HG02970 (cell line): ENCODE results near the gene MOB1A.
"Not testable (repeated sequence)": the region's sequence is repeated elsewhere in the genome, so short reads cannot be mapped to it uniquely, and the experiment has no call there.

Experiments used
- ATAC-seq: cut with Tn5 transposase; IDR thresholded peaks from one replicate; pipeline ENCODE4 v1.9.1; 2021; ENCODE audit warnings: mild to moderate bottlenecking, moderate library complexity, moderate number of reproducible peaks; ENCODE audit not compliant: unreplicated experiment, low FRiP score

Gene MOB1A

GRCh38 chr2:74178211-74179062 is at the start of gene MOB1A:
Gene MOB1A, minus strand, starts transcription at chr2:74178879. Its CDS starts 205 bp downstream, at chr2:74178674.
- ATAC-seq, result peak; percentile 86

DNA sequence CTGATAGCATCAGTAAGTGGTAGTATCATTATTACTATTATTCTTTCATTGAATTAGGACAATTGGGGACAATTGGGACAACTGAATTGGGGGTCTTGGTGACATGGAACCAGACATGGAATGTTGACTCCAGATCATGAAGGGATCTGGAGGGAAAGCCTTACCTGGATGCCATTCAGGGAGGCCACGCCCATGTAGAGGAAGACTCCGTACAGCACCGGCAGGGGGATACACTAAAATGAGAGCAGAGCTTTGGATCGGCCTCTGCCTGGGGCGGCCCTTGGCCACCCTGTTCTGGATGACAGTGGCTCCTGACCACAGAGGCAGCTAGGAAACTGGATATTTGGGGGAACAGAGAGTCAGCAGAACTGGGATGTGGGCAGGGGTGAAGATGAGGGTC is 49.0 kb upstream of the MOB1A start:
- ATAC-seq, result no peak

- ATAC-seq, result no peak
These were observed 48.1 kb upstream of the MOB1A start for GRCh38 chr2:74226648-74227213.

DNA sequence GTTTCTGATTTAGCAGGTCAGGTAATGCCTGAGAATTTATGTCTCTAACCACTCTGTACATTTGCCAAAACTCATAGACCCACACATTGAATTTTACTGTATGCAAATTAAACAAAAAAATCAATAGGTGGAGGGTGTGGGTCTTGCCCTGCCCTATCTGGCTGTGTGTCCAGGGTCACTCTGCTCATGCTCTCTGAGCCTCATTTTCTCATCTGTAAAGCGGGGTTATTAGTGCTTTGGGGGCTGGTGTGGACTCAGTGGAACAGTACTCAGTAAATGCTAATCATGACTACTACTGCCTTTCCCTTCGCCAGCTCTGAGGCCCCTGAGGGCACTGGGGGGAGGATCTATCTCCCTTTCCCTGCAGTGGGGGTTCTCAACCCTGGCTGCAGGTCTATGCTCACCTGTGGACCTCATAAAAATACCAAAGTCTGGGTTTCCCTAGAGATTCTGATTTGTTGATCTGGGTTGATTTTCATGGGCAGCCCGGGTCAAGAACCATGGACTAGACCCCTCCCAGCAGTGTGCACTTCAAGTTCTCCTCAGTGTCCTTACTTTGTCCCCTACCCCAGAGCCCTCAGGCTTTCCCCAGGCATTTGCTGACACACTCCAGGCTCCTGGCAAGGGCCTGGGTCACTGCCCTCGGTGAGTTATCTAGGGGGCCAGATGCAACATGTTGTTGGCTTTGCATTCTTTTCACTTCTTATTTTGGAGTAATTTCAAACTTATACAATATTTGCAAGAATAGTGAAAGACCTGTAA is 47.2 kb upstream of the MOB1A start:
- ATAC-seq, result no peak

GRCh38 chr2:74223941-74224770 is 45.5 kb upstream of the MOB1A start:
- no peak for ATAC-seq

GRCh38 chr2:74222300-74222650 is 43.6 kb upstream of the MOB1A start:
- no peak for ATAC-seq

DNA sequence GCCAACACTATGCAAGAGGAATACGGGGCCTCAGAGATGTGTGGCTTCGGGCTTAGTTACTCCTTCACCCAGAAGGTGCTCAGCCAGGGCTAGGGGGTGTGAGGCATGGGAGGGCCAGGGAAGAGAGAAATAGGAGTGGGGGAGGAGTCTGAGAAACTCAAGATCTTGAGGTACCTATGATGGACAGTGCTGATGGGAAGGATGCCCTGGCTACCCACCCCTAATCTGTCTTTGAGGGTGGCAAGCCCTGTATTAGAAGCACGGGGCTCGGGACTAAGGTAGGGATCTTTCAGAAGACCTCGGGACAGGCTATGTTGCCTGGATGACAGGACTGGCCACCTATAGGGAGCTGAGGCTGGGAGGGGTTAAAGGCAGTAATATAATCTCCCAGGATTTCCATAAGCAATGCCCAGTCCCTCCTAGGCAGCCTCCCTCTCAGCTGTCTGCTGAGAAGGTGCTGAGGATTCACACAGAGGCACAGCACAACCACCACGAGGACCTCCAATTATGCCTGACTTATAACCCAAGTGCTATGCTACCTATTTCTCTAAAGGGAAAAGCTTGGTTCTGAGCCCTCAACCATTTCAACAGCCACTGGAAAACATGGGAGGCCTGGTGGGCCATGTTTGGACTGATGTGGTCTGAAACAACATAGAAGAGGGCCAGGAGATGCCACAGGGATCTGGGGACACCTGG is 43.1 kb upstream of the MOB1A start:
- ATAC-seq, result no peak

- no peak for ATAC-seq
These were observed 42.4 kb upstream of the MOB1A start for GRCh38 chr2:74221091-74221490.

- no peak for ATAC-seq
These were observed 41.3 kb upstream of the MOB1A start for GRCh38 chr2:74219846-74220486.

DNA sequence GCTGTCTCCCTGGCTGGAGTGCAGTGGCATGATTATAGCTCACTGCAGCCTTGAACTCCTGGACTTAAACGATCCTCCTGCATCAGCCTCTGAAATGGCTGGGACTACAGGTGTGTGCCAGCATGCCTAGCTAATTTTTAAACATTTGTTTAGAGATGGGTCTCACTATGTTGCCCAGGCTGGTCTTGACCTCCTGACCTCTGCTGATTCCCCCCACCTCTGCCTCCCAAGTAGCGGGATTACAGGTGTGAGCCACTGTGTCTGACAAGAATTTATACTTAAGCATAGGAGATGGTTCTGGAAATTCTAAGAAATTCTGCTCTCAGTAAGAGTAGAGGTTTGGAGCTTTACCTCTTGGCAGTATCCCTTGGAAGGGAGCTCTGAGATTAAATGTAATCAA is 38.0 kb upstream of the MOB1A start:
- no peak for ATAC-seq

DNA sequence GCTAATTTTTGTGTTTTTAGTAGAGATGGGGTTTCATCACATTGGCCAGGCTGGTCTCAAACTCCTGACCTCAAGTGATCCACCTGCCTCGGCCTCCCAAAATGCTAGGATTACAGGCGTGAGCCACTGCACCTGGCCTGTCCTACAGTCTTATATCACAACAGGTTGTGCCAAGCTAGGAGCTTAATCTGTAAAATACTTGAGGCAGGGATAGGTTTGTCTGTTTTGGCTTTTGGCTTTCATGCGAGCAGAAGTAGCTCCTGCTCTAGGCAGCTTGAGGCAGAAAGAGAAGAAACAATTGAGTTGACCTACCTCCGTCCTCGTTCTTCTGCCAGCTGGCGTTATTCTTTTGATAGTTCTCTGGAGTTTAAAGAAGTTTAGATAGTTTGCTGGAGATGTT is 37.1 kb upstream of the MOB1A start:
- ATAC-seq, result not testable (repeated sequence)

DNA sequence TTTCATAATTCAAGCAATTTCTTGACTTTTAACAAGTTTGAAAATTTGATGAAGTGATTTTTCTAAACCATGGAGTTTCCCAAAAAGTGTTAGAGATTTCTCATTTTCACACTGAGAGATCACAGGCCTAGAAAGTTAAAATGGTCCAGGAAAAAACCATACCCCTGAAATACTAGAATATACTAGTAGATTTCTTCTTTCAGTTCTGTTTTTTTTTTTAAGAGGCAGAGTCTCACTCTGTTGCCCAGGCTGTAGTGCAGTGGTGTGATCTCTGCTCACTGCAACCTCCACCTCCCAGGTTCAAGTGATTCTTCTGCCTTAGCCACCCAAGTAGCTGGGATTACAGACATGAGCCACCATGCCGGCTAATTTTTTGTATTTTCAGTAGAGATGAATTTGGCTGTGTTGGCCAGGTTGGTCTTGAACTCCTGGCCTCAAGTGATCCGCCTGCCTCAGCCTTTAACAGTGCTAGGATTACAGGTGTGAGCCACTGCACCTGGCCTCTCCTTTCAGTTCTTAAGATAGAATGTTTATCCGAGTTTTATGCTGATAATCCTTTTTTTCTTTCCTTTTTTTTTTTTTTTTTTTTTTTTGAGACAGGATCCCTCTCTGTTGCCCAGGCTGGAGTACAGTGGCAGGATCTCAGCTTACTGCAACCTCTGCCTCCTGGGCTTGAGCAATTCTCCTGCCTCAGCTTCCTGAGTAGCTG is 34.2 kb upstream of the MOB1A start:
- no peak for ATAC-seq

DNA sequence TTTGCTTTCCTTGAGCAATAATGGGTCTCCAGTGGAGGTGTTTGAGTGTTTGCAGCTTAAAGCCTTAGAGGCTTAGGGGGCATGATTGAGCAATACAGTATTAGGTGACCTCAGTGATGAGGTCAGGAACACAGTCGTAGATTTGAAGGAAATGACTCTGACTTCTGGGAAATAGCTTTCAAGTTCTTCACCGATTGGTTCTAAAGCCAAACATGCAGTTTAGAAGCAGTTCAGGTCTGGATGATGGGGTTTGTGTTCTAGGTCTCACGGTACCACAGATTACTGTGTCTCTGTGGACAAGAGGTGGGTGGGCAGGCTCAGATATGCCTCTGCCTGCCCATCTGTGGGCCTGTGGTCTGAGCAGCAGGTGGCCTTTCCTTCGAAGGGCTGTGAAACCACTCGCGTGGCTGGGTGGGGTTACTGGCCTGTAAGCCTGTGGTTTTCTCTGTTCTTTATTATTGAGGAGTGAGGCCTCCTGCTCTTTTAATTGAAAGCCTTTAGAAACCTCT is 27.6 kb upstream of the MOB1A start:
- ATAC-seq, result no peak

DNA sequence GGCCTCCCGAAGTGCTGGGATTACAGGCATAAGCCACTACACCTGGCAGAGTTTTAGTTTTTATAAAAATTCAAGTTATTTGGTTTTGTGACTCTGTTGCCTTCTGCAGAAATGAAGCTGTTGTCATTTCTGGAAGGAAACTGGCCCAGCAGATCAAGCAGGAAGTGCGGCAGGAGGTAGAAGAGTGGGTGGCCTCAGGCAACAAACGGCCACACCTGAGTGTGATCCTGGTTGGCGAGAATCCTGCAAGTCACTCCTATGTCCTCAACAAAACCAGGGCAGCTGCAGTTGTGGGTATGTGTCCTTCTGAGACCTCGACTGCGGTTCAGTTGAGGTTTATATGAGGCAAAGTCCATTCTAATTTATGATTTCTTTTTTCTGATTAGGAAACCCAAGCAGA is 26.9 kb upstream of the MOB1A start:
- no peak for ATAC-seq

DNA sequence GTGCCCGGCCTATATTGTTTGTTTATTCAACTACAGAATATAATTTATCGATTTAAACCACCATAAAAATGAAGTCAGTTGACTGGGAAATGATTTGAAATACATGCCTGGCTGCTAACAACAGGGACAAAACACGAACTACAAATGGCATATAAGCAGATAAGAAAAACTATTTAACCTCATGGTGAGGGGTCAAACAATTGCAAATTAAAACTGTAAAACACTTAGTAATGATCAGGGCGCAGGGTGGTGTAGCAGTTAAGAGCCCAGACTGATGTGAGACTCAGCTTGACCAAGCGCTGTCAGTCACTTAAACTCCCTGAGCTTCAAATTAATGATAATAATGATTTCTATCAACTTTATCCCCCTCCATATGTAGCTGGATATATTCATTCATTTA is 26.4 kb upstream of the MOB1A start:
- ATAC-seq, result no peak

GRCh38 chr2:74204436-74204835 is 25.8 kb upstream of the MOB1A start:
- no peak for ATAC-seq

DNA sequence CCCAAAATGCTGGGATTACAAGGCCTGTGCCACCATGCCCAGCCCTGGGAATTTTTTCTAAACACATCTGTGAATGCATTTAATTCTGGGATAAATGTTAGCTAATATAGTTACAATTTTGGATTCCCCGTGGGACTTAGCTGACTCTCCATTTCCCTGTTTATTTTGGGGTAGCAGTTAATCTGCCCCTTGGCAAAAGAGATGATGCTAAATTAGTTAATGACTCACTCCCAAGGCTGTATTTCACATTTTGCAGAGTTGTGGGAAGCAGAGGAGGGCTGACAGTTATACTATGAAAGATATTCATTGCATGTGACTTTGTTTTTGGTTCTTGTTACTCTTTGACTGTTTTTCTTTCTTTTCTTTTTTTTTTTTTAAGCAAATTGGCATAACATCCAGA is 22.9 kb upstream of the MOB1A start:
- ATAC-seq, result no peak

DNA sequence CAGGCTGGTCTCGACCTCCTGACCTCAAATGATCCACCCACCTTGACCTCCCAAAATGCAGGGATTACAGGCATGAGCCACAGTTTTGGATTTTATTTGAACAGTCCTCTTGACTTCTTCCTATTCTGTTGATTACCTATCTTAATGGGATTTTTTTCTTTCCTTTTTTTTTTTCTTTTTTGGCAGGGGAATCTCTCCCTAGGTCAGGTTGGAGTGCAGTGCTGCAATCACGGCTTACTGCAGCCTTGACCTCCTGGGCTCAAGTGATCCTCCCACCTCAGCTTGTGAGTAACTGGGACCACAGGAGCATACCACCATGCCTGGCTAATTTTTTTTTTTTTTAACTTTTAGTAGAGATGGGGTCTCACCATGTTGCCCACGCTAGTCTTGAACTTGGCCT is 22.5 kb upstream of the MOB1A start:
- ATAC-seq, result no peak

GRCh38 chr2:74199871-74200305 is 21.2 kb upstream of the MOB1A start:
- ATAC-seq, result no peak
